Fibroblast of skin of left quadriceps (primary cell): ENCODE data around the gene NEK11.
A peak's percentile ranks its signal among the peaks of the same experiment; 100 is the strongest.
"Not testable (repeated sequence)": the region's sequence is repeated elsewhere in the genome, so short reads cannot be mapped to it uniquely, and the experiment has no call there.

Experiments used
- DNase-seq, 2 experiments: peaks; one replicate each; pipeline ENCODE4 v3.0.0-alpha.2; 2013; ENCODE audit warnings: low read depth in 2 of 2

NEK11 gene

GRCh38 chr3:131356006-131356595, 329.4 kb downstream of the NEK11 start:
- DNase-seq: no peak

DNA sequence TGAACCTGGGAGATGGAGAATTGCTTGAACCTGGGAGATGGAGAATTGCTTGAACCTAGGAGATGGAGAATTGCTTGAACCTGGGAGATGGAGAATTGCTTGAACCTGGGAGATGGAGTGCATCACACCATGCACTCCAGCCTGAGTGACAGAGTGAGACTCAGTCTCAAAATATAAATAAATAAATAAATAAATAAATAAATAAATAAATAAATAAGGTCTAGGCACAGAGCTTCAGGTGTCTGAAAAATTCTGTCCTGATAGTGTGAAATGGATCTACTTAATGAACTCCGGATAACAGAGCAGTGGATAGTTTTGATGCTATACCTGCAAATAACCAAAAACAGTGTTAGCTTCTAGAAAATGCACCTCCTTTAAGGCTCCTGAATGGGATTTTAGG, 330.6 kb downstream of the NEK11 start:
- no peak for DNase-seq

- no peak for DNase-seq
These were observed 333.6 kb downstream of the NEK11 start for GRCh38 chr3:131360191-131360755.

- DNase-seq: not testable (repeated sequence)
These were observed 334.4 kb downstream of the NEK11 start for GRCh38 chr3:131361066-131361463.

DNA sequence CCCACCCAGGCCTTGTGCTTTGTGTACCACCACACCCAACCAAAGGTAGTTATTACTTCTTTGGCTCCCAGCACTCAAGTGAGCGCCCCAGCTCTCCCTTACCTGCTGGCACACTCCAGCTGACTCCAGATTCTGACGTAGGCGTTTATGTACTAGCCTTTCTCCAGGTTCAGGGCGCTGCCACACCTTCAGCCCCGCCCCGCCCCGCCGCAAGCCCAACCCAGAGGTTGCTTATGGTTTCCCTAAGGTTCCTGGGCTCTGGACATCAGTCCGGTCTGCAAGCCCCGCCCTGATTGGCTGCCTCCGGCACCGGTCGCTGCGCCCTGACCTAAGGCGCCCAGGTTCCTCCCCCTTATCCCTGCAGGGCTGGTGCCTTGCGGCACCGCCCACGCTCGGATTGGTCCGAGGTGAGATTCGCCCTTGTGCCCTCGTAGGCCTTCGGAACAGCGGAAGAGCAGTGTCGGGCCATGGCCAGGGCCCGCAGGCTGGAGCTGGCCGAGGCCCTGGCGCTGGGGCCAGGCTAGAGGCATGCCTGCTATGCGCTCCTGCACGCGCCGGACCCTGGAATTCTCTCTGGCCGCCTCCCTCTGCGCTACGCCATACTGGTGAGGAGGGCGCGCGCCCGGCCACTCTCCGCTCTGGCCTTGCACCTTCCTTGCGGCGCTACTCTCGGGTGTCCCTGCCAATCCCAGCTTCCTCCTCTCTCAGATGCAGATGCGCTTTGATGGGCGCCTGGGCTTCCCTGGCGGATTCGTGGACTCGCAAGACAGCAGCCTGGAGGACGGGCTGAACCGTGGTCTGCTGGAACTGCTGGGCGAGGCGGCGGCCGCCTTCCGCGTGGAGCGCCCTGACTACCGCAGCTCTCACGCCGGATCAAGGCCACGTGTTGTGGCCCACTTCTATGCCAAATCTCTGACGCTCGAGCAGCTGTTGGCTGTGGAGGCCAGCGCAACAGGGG, 335.1 kb downstream of the NEK11 start:
- no peak for DNase-seq

DNA sequence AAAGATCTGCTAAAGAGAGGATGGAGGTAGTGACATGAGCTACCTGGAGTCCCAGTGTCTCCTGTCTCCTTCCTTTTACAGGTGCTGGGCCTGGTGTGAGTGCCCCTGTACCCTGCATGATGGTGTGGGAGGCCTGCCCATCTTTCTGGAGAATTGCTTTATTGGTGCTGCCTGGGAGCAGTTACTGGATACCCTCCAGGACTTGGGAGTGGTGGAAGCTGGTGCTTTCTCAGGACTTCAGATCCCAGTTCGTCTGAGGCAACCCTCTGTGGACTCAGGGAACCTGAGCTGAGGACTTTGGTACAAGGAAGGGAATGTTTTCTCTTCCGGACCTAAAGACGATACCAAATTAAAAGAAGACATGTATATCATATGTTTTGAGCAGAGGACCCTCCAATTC, 336.6 kb downstream of the NEK11 start:
- no peak for DNase-seq

DNA sequence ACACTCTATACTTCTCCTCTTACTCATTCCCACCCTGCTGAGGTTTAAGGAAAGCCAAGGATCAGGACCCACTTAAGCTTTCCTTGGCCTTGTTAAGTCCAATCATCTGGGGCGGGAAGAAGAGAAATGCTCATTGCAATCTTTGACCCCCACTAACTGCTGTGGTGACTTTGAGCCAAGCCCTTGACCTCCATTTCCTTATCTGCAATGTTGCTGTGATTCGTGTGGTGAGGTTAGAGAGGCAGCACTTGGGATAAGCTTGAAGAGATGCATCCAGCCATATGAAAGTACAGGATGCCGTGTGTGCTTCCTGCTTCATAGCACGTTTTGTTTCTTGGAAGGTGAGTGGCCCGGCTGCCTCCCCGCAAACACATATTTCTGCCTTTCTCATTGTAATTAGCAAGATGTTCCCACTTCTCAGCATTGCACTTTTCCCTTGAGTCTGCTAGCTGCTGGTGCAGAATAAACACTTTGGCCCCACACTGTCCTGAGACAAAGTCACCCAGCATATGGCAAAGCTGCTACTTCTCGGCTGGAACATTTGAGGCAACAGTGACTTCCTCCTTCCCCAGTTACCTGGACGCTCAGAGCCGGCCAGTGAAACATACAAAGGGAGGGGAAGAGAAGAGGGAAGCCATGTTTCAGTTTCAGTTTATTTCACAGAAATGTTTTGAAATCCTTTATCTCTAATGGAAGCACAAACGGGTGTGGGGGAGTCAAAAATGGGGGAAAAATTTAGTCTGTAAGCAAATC, 344.4 kb downstream of the NEK11 start:
- DNase-seq: no peak

DNA sequence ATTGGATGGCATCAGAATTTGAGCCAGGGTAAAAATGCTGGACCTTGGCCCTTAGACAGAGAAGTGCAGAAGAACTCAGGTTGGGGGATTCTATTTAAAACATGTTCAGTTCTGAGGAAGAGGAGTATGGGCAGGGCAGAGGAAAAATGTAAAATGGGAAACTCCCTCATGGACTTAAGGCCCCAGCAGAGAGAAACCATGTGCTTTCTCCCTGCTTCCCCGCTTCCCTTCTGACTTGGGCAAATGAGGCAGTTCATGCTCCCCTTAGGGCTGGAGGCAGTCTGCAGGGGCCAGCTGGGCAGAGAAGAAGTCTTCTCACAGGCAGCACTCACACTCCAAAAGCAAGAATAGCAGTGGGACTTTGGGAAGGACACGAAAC, 345.0 kb downstream of the NEK11 start:
- no peak for DNase-seq

- DNase-seq: no peak
These were observed 348.1 kb downstream of the NEK11 start for GRCh38 chr3:131374741-131375140.

- DNase-seq: not testable (repeated sequence)
These were observed 354.3 kb downstream of the NEK11 start for GRCh38 chr3:131380821-131381444.

DNA sequence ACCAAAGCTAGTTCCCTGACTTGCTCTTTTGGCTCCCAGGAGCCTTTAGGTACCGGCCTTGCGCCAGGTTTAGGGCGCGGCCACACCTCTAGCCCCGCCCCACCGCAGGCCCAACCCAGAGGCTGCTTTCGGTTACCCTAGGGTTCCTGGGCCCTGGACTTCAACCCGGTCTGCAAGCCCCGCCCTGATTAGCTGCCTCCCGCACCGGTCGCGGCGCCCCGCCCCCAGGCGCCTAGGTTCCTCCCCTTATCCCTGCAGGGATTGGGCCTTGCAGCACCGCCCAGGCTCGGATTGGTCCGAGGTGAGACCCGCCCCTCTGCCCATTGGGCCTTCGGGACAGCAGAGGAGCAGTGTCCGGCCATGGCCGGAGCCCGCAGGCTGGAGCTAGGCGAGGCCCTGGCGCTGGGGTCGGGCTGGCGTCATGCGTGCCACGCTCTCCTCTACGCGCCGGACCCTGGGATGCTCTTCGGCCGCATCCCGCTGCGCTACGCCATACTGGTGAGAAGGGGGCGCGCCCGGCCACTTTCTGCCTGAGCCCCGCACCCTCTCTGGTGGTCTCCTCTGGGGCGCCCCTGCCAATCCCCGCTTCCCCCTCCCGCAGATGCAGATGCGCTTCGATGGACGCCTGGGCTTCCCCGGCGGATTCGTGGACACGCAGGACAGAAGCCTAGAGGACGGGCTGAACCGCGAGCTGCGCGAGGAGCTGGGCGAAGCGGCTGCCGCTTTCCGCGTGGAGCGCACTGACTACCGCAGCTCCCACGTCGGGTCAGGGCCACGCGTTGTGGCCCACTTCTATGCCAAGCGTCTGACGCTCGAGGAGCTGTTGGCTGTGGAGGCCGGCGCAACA, 355.0 kb downstream of the NEK11 start, which contains the start of gene NUDT16:
TSS of gene NUDT16 (plus strand) at position 330 of the 847 bp plus-strand sequence. CDS start at position 361, 31 bp downstream.
- DNase-seq: peak; percentile 92 to 93

DNA sequence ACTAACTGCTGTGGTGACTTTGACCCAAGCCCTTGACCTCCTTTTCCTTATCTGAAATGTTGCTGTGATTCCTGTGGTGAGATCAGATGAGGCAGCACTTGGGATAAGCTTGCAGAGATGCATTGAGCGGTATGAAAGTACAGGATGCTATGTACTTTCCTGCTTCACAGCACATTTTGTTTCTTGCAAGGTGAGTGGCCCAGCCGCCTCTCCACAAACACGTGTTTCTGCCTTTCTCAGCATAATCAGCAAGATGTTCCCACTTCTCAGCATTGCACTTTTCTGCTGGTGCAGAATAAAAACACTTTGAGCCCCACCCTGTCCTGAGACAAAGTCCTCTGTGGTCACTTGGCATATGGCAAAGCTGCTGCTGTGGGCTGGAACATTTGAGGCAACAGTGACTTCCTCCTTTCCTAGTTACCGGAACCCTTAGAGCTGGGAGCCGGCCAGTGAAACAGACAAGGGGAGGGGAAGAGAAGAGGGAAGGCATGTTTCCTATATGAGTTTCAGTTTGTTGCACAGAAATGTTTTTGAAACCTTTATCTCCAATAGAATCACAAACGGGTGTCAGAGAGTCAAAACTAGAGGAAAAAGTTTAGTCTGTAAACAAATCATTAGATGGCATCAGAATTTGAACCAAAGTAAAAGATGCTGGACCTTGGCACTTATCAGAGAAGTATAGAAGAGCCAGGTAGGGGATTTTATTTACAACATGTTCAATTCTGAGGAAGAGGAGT, 359.9 kb downstream of the NEK11 start:
- no peak for DNase-seq

DNA sequence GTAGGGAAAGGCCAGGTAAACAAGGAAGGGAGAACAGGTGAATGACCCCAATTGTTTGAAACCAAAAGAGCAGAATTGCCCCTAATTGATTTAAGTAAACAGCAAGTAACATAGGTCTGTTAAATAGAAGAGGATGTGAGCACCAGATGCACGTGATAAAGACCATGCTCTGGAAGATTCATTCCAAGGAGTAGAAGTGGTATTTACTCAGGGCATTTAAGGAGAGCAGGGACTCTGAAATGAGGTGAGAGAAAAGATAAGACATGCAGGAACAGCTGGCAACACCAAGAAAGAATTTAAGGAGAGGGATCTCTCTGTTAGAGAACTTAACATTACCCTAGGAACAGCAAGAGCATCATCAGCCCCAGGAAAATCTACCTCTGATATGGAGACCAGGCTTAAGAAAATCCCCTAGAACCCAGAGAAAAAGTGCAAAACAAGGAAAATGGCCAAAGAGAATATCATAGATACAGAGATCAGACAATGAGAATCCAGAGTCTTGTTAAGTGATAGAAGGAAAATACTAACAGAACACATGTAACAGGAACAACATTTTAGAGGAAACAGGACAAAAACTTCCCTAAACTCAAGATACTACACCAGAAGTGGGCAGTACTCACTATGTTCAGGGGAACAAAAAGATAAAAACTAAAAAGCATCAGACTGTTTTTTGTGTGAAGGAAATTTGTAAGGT, 361.3 kb downstream of the NEK11 start:
- no peak for DNase-seq

- DNase-seq: peak; percentile 18 to 22
These were observed 361.8 kb downstream of the NEK11 start for GRCh38 chr3:131388490-131388799.

GRCh38 chr3:131390331-131390730, 363.7 kb downstream of the NEK11 start:
- DNase-seq: no peak

DNA sequence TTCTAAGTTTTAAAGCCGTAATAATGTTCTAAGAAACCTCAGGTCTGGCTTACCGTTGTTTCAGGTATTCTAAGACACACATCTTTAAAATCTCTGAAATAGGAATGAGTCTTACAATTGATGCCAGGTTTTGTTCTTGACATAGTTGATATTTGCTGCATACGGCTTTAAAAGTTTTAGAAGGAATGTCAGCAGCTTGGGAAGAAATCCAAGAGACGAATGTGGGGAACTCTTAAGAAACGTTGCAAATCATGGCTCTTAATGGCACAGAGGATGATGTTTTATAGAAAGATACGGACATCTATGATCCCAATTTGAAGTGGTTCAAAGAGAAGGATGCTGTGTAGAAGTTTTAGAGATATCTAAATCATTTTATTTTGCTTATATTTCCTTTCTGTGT, 366.4 kb downstream of the NEK11 start:
- no peak for DNase-seq

DNA sequence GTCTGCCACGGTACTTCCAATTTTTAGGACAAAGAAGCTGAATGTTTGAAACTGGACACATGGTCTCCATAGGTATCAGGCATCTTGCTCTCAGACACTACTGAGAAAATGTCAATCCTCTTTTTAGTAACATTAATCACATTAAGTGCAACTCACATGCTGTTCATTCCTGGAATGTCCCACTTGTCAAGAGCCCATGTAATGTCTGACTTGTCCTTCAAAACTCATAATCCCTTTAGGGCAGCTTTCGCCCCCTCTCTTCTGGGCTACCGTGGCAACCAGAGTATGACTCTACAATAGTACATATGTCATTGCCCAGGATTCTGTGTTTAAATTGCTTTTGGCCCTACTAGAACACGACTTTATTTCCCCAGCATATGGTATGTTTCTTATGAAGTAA, 367.2 kb downstream of the NEK11 start:
- DNase-seq: no peak

- DNase-seq: no peak
These were observed 367.7 kb downstream of the NEK11 start for GRCh38 chr3:131394400-131394799.

GRCh38 chr3:131396170-131396569, 369.5 kb downstream of the NEK11 start:
- DNase-seq: peak; percentile 33 to 34
